GM19467 (cell line): ENCODE results near the gene CORIN.
"Not testable (repeated sequence)": the region's sequence is repeated elsewhere in the genome, so short reads cannot be mapped to it uniquely, and the experiment has no call there.

Source experiments
- ATAC-seq: cut with Tn5 transposase; IDR thresholded peaks from one replicate; pipeline ENCODE4 v1.9.1; 2021; ENCODE audit warnings: mild to moderate bottlenecking, moderate library complexity; ENCODE audit not compliant: unreplicated experiment

Gene CORIN

GRCh38 chr4:47572981-47573380 lies 264.9 kb downstream of the CORIN start:
- no peak for ATAC-seq

- no peak for ATAC-seq
Measured at GRCh38 chr4:47570816-47571215, 267.1 kb downstream of the CORIN start.

- no peak for ATAC-seq
Measured at GRCh38 chr4:47567511-47567910, 270.4 kb downstream of the CORIN start.

- no peak for ATAC-seq
Measured at GRCh38 chr4:47566969-47567368, 270.9 kb downstream of the CORIN start.

GRCh38 chr4:47566566-47566965 lies 271.3 kb downstream of the CORIN start:
- ATAC-seq: no peak

- ATAC-seq: no peak
Measured at GRCh38 chr4:47562297-47562696, 275.6 kb downstream of the CORIN start.

GRCh38 chr4:47561331-47561730 lies 276.5 kb downstream of the CORIN start:
- no peak for ATAC-seq

GRCh38 chr4:47560682-47561081 lies 277.2 kb downstream of the CORIN start:
- ATAC-seq: no peak

- no peak for ATAC-seq
Measured at GRCh38 chr4:47557255-47557654, 280.6 kb downstream of the CORIN start.

GRCh38 chr4:47555920-47556319 lies 281.9 kb downstream of the CORIN start:
- ATAC-seq: not testable (repeated sequence)

GRCh38 chr4:47553329-47554125 lies 284.3 kb downstream of the CORIN start:
- no peak for ATAC-seq

- ATAC-seq: no peak
Measured at GRCh38 chr4:47551682-47552081, 286.2 kb downstream of the CORIN start.

GRCh38 chr4:47550899-47551548 lies 286.8 kb downstream of the CORIN start:
- no peak for ATAC-seq

GRCh38 chr4:47550357-47550756 lies 287.5 kb downstream of the CORIN start:
- not testable (repeated sequence) for ATAC-seq
